Left forelimb (tissue), 1 donor: ENCODE measurements around the gene CANT1.
"Not testable (repeated sequence)": the region's sequence is repeated elsewhere in the genome, so short reads cannot be mapped to it uniquely, and the experiment has no call there.

Source experiments
- DNase-seq: peaks from one replicate; pipeline ENCODE4 v3.0.0-alpha.2; 2018; ENCODE audit warnings: low spot score

The CANT1 gene

GRCh38 chr17:78959803-78960202 is 49.8 kb downstream of the CANT1 start:
- no peak for DNase-seq

- DNase-seq, result no peak
Measured at GRCh38 chr17:78958641-78959127, 50.9 kb downstream of the CANT1 start.

- no peak for DNase-seq
Measured at GRCh38 chr17:78957128-78957527, 52.4 kb downstream of the CANT1 start.

GRCh38 chr17:78956254-78956653 is 53.3 kb downstream of the CANT1 start:
- DNase-seq, result no peak

- no peak for DNase-seq
Measured at GRCh38 chr17:78954684-78955083, 54.9 kb downstream of the CANT1 start.

- peak; percentile 61 for DNase-seq
Measured at GRCh38 chr17:78953356-78954350, 55.9 kb downstream of the CANT1 start.

- no peak for DNase-seq
Measured at GRCh38 chr17:78952706-78953105, 56.9 kb downstream of the CANT1 start.

- peak; percentile 67 for DNase-seq
Measured at GRCh38 chr17:78951967-78952551, 57.5 kb downstream of the CANT1 start.

GRCh38 chr17:78950870-78951269 is 58.7 kb downstream of the CANT1 start:
- no peak for DNase-seq

GRCh38 chr17:78947235-78948149 is 62.1 kb downstream of the CANT1 start:
- no peak for DNase-seq

- no peak for DNase-seq
Measured at GRCh38 chr17:78946631-78947030, 62.9 kb downstream of the CANT1 start.

- DNase-seq, result no peak
Measured at GRCh38 chr17:78946131-78946530, 63.4 kb downstream of the CANT1 start.

- not testable (repeated sequence) for DNase-seq
Measured at GRCh38 chr17:78945455-78945854, 64.1 kb downstream of the CANT1 start.

GRCh38 chr17:78944956-78945355 is 64.6 kb downstream of the CANT1 start:
- no peak for DNase-seq

- DNase-seq, result no peak
Measured at GRCh38 chr17:78944026-78944425, 65.5 kb downstream of the CANT1 start.
